ENCODE results near the gene TRPM5. TPM values are rescaled to one million over a fixed set of nuclear protein-coding genes. Genes with fewer than 3 reads are reported as not detected.

Gene TRPM5
- total RNA-seq, 2 donors from 2014 or later: 0.07 TPM; not detected in 1

DNA sequence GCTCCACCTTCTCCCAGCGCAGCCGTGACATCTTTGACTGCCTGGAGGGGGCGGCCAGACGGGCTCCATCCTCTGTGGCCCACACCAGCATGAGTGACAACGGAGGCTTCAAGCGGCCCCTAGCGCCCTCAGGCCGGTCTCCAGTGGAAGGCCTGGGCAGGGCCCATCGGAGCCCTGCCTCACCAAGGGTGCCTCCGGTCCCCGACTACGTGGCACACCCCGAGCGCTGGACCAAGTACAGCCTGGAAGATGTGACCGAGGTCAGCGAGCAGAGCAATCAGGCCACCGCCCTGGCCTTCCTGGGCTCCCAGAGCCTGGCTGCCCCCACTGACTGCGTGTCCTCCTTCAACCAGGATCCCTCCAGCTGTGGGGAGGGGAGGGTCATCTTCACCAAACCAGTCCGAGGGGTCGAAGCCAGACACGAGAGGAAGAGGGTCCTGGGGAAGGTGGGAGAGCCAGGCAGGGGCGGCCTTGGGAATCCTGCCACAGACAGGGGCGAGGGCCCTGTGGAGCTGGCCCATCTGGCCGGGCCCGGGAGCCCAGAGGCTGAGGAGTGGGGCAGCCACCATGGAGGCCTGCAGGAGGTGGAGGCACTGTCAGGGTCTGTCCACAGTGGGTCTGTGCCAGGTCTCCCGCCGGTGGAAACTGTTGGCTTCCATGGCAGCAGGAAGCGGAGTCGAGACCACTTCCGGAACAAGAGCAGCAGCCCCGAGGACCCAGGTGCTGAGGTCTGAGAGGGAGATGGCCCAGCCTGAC lies 41.2 kb downstream of the TRPM5 start:
- DNase-seq (no peak), ATAC-seq (replicated peaks in 1 of 2) (no peak)
- H3K4me1 Mint-ChIP-seq (ENCODE audit: low read depth): peaks cover 14% of the 10 kb centered on the region
- peak overlapping the region; percentile 29 to 44 for H3K4me3 Mint-ChIP-seq
- no peaks in the 10 kb centered on the region for H3K36me3 Mint-ChIP-seq (ENCODE audit: insufficient read depth in 2 of 2)
- H3K9me3 Mint-ChIP-seq: no peaks in the 10 kb centered on the region
- peak overlapping the region; percentile 50 for H3K27ac Mint-ChIP-seq
- no peaks in the 10 kb centered on the region for H3K27me3 Mint-ChIP-seq (ENCODE audit: low read depth)

DNA sequence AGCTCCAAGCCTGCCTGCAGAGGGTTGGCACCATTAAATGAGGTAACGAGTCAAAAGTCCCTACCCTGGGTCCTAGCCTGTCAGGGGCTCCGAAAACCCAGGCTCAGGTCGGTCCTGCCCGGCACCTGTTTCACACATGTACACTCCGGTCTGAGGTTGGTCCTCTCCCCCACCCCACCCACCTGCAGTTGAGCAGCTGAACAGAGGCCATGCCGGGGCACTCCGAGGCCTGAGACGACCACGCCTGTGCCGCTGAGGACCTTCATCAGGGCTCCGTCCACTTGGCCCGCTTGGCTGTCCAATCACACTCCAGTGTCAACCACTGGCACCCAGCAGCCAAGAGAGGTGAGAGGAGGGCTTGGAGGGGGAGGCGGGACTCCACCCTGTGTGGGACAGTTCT lies 42.2 kb downstream of the TRPM5 start:
- no peak for ATAC-seq (replicated peaks in 1 of 2)
- Mint-ChIP-seq H3K4me1 (ENCODE audit: low read depth) (peaks cover 14% of the 10 kb centered on the region), H3K27me3 (ENCODE audit: low read depth) (no peaks in the 10 kb centered on the region), H3K4me3 (peak overlapping the region; percentile 91 to 97), H3K36me3 (ENCODE audit: insufficient read depth in 2 of 2) (no peaks in the 10 kb centered on the region), H3K27ac (no peak overlapping the region), H3K9me3 (no peaks in the 10 kb centered on the region)
- DNase-seq: no peak

DNA sequence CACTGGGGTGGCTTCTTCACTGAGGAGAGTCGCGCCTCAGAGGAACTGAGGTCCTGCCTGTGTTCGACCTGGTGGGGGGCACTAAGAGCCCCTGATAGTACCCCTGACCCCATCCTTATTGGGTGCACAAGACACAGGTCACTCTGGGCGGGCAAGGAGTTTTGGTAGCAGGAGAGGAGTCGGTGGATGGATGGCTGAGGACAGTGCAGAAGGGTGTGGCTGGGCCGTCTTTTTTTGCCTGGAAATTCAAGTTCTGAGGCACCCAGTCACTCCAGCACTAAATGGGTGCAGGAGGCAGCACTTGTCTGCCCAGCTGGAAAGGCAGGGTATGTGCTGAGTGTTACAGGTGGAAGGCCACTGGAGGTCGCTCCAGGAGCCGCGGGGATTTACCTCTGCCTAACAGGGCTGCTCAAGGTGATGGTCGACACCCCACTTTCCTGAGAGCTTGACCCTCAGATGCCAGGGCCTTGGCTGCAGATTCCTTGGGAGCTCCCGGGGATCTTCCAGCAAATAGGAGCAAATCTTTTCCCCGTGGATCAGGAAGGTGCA lies 42.8 kb downstream of the TRPM5 start:
- no peaks in the 10 kb centered on the region for H3K9me3 Mint-ChIP-seq
- peaks cover 14% of the 10 kb centered on the region for H3K4me1 Mint-ChIP-seq (ENCODE audit: low read depth)
- no peak for ATAC-seq (replicated peaks in 1 of 2)
- H3K27ac Mint-ChIP-seq: peak overlapping the region; percentile 54
- H3K27me3 Mint-ChIP-seq (ENCODE audit: low read depth): no peaks in the 10 kb centered on the region
- no peak for DNase-seq
- no peaks in the 10 kb centered on the region for H3K36me3 Mint-ChIP-seq (ENCODE audit: insufficient read depth in 2 of 2)
- peak overlapping the region; percentile 91 to 97 for H3K4me3 Mint-ChIP-seq

DNA sequence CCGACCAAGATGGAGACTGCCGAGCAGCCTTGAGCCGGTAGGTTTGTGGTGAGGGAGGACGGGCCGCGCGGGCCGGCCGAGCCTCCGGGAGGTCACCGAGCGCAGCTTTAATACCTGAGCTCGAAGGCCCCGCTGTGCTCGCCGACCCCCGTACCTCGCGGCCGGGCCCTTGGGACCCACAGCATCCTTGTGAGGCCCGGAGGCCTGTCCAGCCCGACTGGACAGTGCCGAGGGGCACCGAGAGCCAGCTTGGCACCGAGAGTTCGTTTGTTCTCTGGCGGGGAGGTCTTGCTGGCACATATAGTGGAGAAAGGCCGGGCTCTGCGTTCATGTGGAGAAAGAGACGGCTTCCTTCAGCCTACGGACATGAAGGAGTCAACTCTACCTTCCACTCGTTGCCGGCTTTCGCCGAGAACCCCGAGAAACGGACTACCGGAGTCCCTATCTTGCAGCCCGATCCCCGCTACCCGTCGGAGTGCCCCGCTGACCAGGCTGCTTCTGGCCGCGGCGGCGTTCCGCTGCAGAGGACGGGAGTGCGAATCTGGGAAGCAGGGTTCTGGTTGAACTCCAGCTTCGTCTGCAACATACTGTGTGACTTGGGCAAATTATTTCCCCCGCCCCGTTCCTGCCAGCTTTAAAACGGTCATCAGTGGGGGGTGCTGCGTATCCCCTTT lies 43.4 kb downstream of the TRPM5 start:
- H3K36me3 Mint-ChIP-seq (ENCODE audit: insufficient read depth in 2 of 2): no peaks in the 10 kb centered on the region
- H3K27me3 Mint-ChIP-seq (ENCODE audit: low read depth): no peaks in the 10 kb centered on the region
- no peaks in the 10 kb centered on the region for H3K9me3 Mint-ChIP-seq
- peak overlapping the region; percentile 85 for H3K27ac Mint-ChIP-seq
- ATAC-seq (replicated peaks in 1 of 2) (no peak), DNase-seq (no peak)
- H3K4me3 Mint-ChIP-seq: peak overlapping the region; percentile 91 to 97
- H3K4me1 Mint-ChIP-seq (ENCODE audit: low read depth): peaks cover 14% of the 10 kb centered on the region

DNA sequence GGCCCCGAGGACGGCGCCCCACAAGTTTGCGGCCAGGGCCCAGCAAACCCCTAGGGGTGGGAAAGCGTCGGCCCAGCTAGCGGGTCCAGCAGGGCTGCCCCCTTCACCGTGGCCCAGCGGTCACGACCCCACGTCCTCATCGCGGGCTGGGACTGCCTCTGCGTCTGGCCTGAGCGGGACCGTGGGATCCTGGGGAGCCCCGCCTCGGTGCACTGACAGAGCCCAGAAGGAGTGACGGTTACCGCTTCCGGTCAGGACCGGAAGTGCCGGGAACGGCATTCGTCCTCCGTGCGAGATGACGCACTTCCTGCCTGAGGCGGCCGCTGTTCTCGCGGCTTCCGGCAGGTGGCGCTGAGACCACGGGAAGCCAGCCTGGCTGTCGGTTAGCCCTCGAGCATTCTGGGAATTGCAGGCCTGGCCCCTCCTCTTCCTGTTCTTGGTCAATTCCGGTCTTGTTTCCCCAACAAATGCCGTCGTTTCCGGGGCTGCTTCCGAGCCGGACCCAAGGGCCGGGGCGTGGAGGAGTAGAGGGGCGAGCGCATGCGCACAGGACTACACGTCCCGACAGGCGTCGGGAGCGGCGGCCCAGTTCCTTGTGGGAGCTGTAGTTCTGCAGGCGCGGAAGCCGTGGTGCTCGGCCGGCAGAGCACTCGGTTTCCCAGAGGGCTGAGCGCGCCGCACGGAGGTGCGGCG lies 44.1 kb downstream of the TRPM5 start, which contains the start of gene TSSC4:
TSS of gene TSSC4 (plus strand) at position 682 of the 693 bp plus-strand sequence. CDS start 1,884 bp downstream, outside the sequence.
- ATAC-seq (replicated peaks in 1 of 2): peak; percentile 87 to 88
- Mint-ChIP-seq H3K27ac (peak within 1 kb of the TSS; percentile 85), H3K36me3 (ENCODE audit: insufficient read depth in 2 of 2) (no peaks in the 10 kb centered on the region), H3K27me3 (ENCODE audit: low read depth) (no peaks in the 10 kb centered on the region), H3K9me3 (no peaks in the 10 kb centered on the region), H3K4me1 (ENCODE audit: low read depth) (peaks cover 14% of the 10 kb centered on the region), H3K4me3 (peak within 1 kb of the TSS; percentile 91 to 97)
- DNase-seq: peak; percentile 98 to 99

GRCh38 chr11:2399488-2400068 lies 44.7 kb downstream of the TRPM5 start:
- ATAC-seq (replicated peaks in 1 of 2) (no peak), DNase-seq (peak in 1 of 2 donors; percentile 33)
- Mint-ChIP-seq H3K4me3 (peak overlapping the region; percentile 91 to 97), H3K9me3 (no peaks in the 10 kb centered on the region), H3K4me1 (ENCODE audit: low read depth) (peaks cover 14% of the 10 kb centered on the region), H3K27ac (peak overlapping the region; percentile 15), H3K27me3 (ENCODE audit: low read depth) (no peaks in the 10 kb centered on the region), H3K36me3 (ENCODE audit: insufficient read depth in 2 of 2) (no peaks in the 10 kb centered on the region)

- Mint-ChIP-seq H3K36me3 (ENCODE audit: insufficient read depth in 2 of 2) (no peaks in the 10 kb centered on the region), H3K9me3 (no peaks in the 10 kb centered on the region), H3K27me3 (ENCODE audit: low read depth) (no peaks in the 10 kb centered on the region), H3K4me1 (ENCODE audit: low read depth) (peaks cover 14% of the 10 kb centered on the region), H3K27ac (peak overlapping the region; percentile 65), H3K4me3 (peak overlapping the region; percentile 91 to 97)
- DNase-seq: no peak
- ATAC-seq (replicated peaks in 1 of 2): no peak
These were observed 45.5 kb downstream of the TRPM5 start for GRCh38 chr11:2398664-2399355.

DNA sequence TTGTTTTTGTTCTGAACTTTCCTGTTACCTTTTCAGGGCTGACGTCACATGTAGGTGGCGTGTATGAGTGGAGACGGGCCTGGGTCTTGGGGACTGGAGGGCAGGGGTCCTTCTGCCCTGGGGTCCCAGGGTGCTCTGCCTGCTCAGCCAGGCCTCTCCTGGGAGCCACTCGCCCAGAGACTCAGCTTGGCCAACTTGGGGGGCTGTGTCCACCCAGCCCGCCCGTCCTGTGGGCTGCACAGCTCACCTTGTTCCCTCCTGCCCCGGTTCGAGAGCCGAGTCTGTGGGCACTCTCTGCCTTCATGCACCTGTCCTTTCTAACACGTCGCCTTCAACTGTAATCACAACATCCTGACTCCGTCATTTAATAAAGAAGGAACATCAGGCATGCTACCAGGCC lies 47.3 kb downstream of the TRPM5 start:
- Mint-ChIP-seq H3K27ac (no peak overlapping the region), H3K4me3 (no peak overlapping the region), H3K27me3 (ENCODE audit: low read depth) (no peaks in the 10 kb centered on the region), H3K4me1 (ENCODE audit: low read depth) (peaks cover 9% of the 10 kb centered on the region), H3K36me3 (ENCODE audit: insufficient read depth in 2 of 2) (no peaks in the 10 kb centered on the region), H3K9me3 (no peaks in the 10 kb centered on the region)
- DNase-seq (no peak), ATAC-seq (replicated peaks in 1 of 2) (no peak)

DNA sequence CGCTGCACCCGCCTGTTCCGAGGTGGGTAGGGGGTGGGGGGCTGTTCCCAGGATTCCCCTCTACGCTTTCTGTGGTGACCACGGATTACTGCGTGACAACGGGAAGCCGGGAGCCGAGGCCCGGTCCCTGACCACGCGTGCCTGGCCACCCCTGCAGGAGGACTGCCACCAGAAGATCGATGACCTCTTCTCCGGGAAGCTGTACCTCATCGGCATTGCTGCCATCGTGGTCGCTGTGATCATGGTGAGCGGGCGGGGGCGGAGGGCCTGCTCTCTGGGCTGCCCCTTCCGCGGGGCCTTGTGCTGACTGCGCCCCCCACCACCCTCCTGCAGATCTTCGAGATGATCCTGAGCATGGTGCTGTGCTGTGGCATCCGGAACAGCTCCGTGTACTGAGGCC lies 47.8 kb downstream of the TRPM5 start:
- no peak overlapping the region for H3K4me3 Mint-ChIP-seq

DNA sequence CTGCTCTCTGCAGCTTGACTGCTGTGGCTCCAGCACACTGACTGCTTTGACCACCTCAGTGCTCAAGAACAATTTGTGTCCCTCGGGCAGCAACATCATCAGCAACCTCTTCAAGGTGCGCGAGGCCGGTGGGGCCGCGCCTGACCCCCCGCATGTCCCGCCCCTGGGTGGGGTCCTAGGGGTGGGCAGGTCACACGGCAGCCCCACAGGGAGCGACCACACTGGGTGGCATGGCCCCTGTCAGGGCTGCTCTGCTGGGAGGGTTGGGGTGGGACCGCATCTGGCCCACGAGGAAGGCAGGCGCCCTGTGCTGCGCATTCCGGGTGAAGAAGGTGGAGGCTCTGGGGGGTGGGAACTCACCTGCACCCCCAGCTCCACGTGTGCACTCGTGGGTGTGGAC lies 48.5 kb downstream of the TRPM5 start:
- Mint-ChIP-seq H3K36me3 (ENCODE audit: insufficient read depth in 2 of 2) (no peaks in the 10 kb centered on the region), H3K4me3 (no peak overlapping the region), H3K9me3 (no peaks in the 10 kb centered on the region), H3K27ac (no peak overlapping the region), H3K4me1 (ENCODE audit: low read depth) (no peaks in the 10 kb centered on the region), H3K27me3 (ENCODE audit: low read depth) (no peaks in the 10 kb centered on the region)
- DNase-seq: no peak
- no peak for ATAC-seq (replicated peaks in 1 of 2)

More for the DNA sequence above, 47.8 kb downstream of the TRPM5 start:
- DNase-seq (no peak), ATAC-seq (replicated peaks in 1 of 2) (no peak)
- Mint-ChIP-seq H3K9me3 (no peaks in the 10 kb centered on the region), H3K4me1 (ENCODE audit: low read depth) (peaks cover 4% of the 10 kb centered on the region), H3K27me3 (ENCODE audit: low read depth) (no peaks in the 10 kb centered on the region), H3K36me3 (ENCODE audit: insufficient read depth in 2 of 2) (no peaks in the 10 kb centered on the region), H3K27ac (no peak overlapping the region)

- H3K4me3 Mint-ChIP-seq: no peak overlapping the region
- H3K4me1 Mint-ChIP-seq (ENCODE audit: low read depth): no peaks in the 10 kb centered on the region
- no peak overlapping the region for H3K27ac Mint-ChIP-seq
- no peak for ATAC-seq (replicated peaks in 1 of 2)
- no peak for DNase-seq
- no peaks in the 10 kb centered on the region for H3K9me3 Mint-ChIP-seq
- H3K36me3 Mint-ChIP-seq (ENCODE audit: insufficient read depth in 2 of 2): no peaks in the 10 kb centered on the region
- no peaks in the 10 kb centered on the region for H3K27me3 Mint-ChIP-seq (ENCODE audit: low read depth)
These were observed 49.0 kb downstream of the TRPM5 start for GRCh38 chr11:2395211-2395730.

- no peak for ATAC-seq (replicated peaks in 1 of 2)
- H3K27ac Mint-ChIP-seq: no peak overlapping the region
These were observed 49.6 kb downstream of the TRPM5 start for GRCh38 chr11:2394818-2395105.

More at GRCh38 chr11:2394818-2395105, 49.6 kb downstream of the TRPM5 start:
- no peak for DNase-seq
- no peak overlapping the region for H3K4me3 Mint-ChIP-seq
- no peaks in the 10 kb centered on the region for H3K9me3 Mint-ChIP-seq
- H3K27me3 Mint-ChIP-seq (ENCODE audit: low read depth): no peaks in the 10 kb centered on the region
- H3K4me1 Mint-ChIP-seq (ENCODE audit: low read depth): peaks cover 2% of the 10 kb centered on the region
- no peaks in the 10 kb centered on the region for H3K36me3 Mint-ChIP-seq (ENCODE audit: insufficient read depth in 2 of 2)

Measured in activated T-cell treated with anti-CD3 and anti-CD28 coated beads, Interleukin-2, amount 50 U/mL, for 72 hours (primary cell).